NOMO-1 treated with dmso at 0.1 percent for 144 hours (cell line): Measurements from ENCODE around the gene HLA-DQA2.
"Not testable (repeated sequence)": the region's sequence is repeated elsewhere in the genome, so short reads cannot be mapped to it uniquely, and the experiment has no call there.

Experiments
- DNase-seq: peaks from one replicate; lab custom pipeline; 2025; ENCODE audit not compliant: unreplicated experiment; lab: John Stamatoyannopoulos, UW

The HLA-DQA2 gene

GRCh38 chr6:32741031-32741960 is at the start of gene HLA-DQA2:
TSS of gene HLA-DQA2 (plus strand) at chr6:32741391. CDS start at chr6:32741444, 53 bp downstream.
- no peak for DNase-seq

DNA sequence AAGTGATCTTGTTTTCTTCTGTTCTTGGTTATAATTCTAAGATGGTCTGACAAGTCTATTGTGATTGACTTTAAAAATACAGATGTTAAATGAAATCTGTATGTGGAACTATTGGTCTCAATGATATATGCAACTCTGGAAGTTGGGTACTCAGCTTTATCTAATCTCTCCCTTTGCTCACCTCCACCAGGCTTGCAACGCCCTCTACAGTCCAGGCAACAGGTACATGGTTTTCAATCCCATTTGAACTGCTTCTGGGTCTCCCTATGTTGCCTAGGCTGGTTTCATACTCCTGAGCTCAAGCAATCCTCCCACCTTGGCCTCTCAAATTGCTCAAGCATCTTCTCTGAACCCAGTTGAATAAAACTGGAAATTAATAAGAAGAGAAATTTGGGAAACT is 49.2 kb upstream of the HLA-DQA2 start:
- DNase-seq: no peak

DNA sequence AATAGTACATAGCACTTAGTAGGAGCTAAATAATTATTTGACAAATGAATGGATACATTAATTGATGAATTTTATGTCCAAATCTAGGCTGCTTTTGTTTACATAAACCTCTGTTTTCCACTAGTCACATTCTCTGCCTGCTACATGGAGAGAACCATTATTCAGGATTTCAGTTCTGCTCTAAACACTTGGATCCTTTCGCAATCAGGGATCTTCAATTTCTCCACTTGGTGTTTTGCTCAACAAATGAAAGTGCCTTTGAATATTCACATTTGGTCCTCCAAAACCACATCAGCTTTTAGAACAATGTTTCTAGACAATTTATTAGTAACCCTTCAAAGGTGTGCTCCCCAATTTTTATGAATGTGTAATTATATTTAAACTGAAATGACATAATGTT is 44.2 kb upstream of the HLA-DQA2 start:
- no peak for DNase-seq

- DNase-seq: peak; percentile 12
Observed at GRCh38 chr6:32700391-32701040, 40.7 kb upstream of the HLA-DQA2 start.

DNA sequence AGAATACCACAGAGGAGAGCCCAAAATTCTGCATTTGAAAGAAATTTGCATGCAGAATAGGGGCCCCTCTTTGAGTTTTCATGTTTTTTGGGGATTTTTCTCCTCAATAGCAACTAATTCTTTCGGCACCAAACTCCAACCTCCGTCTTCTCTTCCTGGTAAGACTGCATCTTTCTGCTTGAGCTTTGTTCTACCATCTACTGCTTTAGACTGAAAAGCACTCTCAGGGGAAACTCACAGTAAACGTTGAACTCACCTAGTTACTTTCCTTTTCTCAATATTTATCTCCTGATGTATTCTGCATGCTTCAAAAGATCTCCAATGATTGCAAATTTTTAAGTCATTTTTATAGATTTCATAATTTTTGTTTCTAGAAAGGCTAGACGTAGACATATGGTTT is 37.8 kb upstream of the HLA-DQA2 start:
- no peak for DNase-seq

DNA sequence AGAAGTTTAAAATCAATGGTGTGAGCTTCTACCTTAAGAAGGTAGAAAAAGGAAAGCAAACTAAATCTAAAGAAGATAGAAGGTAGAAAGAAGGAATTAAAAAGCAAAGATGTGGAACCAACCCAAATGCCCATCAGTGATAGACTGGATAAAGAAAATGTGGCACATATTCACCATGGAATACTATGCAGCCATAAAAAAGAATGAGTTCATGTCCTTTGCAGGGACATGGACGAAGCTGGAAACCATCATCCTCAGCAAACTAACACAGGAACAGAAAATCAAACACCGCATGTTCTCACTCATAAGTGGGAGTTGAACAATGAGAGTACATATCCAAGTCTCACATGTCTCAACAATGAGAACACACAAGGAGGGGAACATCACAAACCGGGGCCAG is 36.0 kb upstream of the HLA-DQA2 start:
- DNase-seq: not testable (repeated sequence)

- DNase-seq: no peak
Observed at GRCh38 chr6:32709625-32710024, 31.6 kb upstream of the HLA-DQA2 start.

DNA sequence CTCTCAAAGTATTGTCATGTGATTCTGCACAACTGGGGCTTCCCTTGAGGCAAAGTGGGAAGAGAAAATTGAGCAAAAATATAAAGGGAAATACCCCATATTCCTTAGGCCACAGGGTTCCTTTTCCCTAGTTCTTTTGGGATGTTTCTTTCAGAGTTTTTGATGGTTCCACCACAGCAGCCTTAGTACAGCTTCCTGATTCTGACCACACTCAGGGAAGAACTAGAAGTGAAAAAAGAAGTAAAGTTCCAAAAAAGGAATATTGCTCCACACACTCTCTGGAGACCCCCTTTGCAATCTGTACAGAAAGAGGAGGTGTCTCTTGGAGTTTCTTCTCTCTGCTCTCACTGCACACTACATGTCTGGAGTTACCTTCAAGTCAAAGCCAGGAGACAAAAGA is 27.9 kb upstream of the HLA-DQA2 start:
- DNase-seq: no peak

DNA sequence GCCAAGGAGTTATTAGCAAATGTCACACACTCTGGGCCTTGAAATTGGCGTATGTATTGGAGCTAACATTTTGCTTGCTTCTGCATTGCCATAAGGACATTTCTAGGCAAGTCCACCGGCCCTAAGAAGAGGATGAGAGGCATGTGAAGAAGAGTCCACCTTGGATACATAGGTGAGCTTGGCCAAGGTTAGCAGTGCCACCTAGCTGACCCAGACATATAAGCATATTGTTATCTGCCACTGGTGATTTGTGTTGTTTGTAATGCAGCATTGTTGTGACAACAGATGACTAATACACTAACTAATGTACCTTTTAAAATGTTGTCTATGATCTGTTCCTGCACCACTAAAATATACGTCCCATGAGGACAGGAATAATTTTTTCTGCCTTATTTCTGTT is 24.8 kb upstream of the HLA-DQA2 start:
- no peak for DNase-seq

DNA sequence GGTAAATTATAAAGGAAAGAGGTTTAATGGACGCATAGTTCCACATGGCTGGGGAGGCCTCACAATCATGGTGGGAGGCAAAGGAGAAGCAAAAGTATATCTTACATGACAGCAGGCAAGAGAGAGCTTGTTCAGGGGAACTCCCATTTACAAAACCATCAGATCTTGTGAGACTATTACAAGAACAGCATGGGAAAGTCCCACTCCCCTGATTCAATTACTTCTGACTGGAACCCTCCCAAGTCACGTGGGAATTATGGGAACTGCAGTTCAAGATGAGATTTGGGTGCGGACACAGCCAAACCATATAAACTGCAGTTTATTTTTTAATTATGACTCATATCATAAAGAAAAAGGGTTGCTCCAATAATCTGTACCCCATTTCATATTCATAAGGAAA is 22.3 kb upstream of the HLA-DQA2 start:
- DNase-seq: no peak

- DNase-seq: no peak
Observed at GRCh38 chr6:32738126-32738525, 3.1 kb upstream of the HLA-DQA2 start.

DNA sequence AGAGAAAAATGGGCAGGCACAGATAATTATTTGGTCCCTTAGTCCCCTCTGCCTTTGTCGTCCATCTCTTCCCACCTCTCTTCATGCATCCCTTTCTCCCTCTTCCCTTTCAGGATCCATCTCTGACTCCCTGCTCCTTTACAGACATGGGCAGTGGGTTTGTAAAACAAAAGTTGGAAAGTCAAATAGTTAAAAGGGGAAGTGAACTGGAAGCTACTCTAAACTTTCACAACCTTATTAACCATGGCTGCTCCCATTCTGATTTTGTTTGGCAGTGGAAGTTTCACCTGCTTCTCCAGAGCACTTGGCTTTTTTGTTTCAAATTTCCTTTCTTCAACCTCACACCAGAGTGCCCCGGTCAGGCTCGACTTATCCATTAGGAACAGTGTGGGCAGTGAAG is 1.2 kb downstream of the HLA-DQA2 start:
- no peak for DNase-seq

GRCh38 chr6:32744776-32745175 is 3.6 kb downstream of the HLA-DQA2 start:
- no peak for DNase-seq

- not testable (repeated sequence) for DNase-seq
Observed at GRCh38 chr6:32745649-32746048, 4.5 kb downstream of the HLA-DQA2 start.

- DNase-seq: no peak
Observed at GRCh38 chr6:32752580-32752979, 11.4 kb downstream of the HLA-DQA2 start.

DNA sequence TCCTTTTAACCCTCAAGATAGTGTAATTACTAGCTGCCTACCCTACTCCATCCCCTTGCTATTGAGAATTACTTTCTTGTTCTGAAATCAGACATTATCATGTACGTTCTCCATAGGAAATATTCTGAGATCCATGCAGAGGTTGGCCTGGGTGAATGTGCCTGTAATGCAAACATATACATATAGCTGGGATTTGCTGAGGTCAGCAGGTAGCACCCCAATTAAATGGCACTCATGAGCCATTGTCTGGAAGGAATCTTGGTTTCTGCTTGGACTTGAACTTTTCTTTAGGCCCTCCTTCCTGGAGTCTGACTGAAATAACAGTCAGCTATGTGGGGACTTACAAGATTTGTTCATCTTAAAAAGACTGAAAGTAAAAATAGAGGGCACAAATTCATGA is 18.5 kb downstream of the HLA-DQA2 start:
- DNase-seq: no peak

DNA sequence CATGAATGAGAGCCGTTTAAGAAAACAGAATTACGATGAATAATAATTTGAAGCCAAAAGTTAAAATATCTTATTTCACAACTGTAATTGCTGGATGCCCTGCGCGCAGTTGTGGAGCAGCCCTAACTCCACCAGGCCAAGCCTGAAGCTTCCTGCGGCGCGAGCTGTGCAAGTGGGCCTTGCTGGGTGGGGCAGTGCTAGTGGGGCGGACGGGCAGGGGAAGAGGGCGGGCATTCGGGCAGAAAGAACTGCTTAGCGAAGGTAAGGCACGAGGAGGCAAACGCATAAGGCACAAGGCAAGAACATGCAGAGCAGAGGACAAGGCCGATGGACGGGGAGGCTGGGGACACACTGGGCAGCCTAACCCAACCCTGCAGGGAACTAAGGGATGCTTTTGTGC is 19.9 kb downstream of the HLA-DQA2 start:
- DNase-seq: no peak

DNA sequence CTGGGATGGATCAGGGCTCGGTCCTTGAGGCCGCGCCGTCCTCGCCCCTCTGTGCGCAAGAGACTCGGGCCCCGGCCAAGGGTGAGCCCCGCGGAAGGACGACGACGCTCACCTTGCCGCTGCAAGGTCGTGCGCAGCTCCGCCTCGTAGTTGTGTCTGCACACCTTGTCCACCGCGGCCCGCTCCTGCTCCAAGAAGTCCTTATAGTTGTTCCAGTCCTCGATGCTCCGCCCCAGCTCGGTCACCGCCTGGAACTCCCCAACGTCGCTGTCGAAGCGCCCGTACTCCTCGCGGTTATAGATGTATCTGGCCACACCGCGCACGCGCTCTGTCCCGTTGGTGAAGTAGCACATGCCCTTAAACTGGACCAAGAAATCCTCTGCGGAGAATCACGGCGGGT is 20.4 kb downstream of the HLA-DQA2 start:
- no peak for DNase-seq

GRCh38 chr6:32763421-32763820 is 22.2 kb downstream of the HLA-DQA2 start, which contains the start of gene HLA-DQB2:
TSS of gene HLA-DQB2 (minus strand) at chr6:32763532. CDS start at chr6:32763470, 62 bp downstream.
- no peak for DNase-seq

GRCh38 chr6:32764048-32764447 is 22.9 kb downstream of the HLA-DQA2 start:
- no peak for DNase-seq

DNA sequence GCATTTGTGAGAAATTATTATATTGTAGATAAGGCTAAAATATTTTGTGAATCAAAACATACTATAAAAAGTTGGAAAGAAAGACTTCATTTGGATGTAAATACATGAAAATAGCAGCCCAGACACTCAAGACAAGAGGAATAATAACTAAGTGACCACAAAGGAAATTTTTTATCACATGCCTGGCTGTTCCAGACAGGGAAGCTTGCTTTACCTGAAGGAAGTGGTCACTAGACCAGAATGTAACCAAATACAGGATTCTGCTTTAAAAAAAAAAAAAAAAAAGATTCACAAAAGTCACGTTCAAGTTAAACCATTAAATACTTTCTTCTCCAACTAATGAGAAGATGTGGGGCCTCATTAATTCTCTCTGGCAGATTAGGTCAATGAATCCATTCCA is 31.5 kb downstream of the HLA-DQA2 start:
- no peak for DNase-seq

DNA sequence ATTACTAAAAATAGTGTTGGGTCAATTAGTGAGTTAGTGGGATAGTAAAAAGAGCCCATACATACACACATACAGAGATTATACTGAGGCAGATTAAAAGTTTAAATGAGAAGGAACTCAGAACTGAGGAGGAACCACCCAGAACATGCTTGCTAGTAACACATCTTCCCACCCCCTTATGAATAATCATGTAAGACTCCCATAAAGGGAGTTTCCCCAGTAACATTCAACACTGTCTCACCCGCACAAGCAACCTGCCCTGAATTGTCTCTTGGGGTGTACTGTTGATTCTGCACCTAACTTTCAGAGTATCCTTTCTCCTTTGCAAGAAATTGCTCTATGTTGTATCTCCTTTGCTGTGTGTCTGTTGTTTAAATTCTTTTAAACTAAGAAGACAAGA is 33.2 kb downstream of the HLA-DQA2 start:
- DNase-seq: no peak
